Hepatocyte (in vitro differentiated cells): ENCODE results near the gene WDR48. TPM values are rescaled to one million over a fixed set of nuclear protein-coding genes. Genes with fewer than 3 reads are reported as not detected.

Experiments
- DNase-seq: peaks from one replicate; pipeline ENCODE4 v3.0.0-alpha.2; 2016; ENCODE audit warnings: low spot score
- H2AFZ ChIP-seq: fragments of 200-600 bp; sonication (generic); 2 replicates; pipeline ENCODE4 v1.6.0; 2016; ENCODE audit warnings: antibody characterized with exemption, mild to moderate bottlenecking
- H3K27ac ChIP-seq: fragments of 200-600 bp; sonication (generic); 2 replicates; pipeline ENCODE4 v1.5.1; 2016; ENCODE audit warnings: mild to moderate bottlenecking
- H3K27me3 ChIP-seq: fragments of 200-600 bp; sonication (generic); 2 replicates; pipeline ENCODE4 v1.6.1; 2016
- H3K36me3 ChIP-seq: fragments of 200-600 bp; sonication (generic); replicated peaks from 2 replicates; pipeline ENCODE4 v1.5.1; 2016; ENCODE audit warnings: low read depth; ENCODE audit not compliant: insufficient read depth
- H3K4me1 ChIP-seq: fragments of 200-600 bp; sonication (generic); 2 replicates; pipeline ENCODE4 v1.5.1; 2016; ENCODE audit warnings: mild to moderate bottlenecking, moderate library complexity; ENCODE audit not compliant: insufficient read depth
- H3K4me2 ChIP-seq: fragments of 200-600 bp; sonication (generic); 2 replicates; pipeline ENCODE4 v1.6.0; 2016
- H3K4me3 ChIP-seq: fragments of 200-600 bp; sonication (generic); 2 replicates; pipeline ENCODE4 v1.5.1; 2016; ENCODE audit warnings: mild to moderate bottlenecking
- H3K79me2 ChIP-seq: fragments of 200-600 bp; sonication (generic); 2 replicates; pipeline ENCODE4 v1.6.0; 2017; ENCODE audit warnings: mild to moderate bottlenecking
- H3K9me2 ChIP-seq: fragments of 200-600 bp; sonication (generic); replicated peaks from 2 replicates; pipeline ENCODE4 v1.6.0; 2017; ENCODE audit warnings: mild to moderate bottlenecking; ENCODE audit not compliant: insufficient read depth
- H3K9me3 ChIP-seq: fragments of 200-600 bp; sonication (generic); 2 replicates; pipeline ENCODE4 v1.5.1; 2016; ENCODE audit warnings: low read depth, mild to moderate bottlenecking
- H4K20me1 ChIP-seq: fragments of 200-600 bp; sonication (generic); 2 replicates; pipeline ENCODE4 v1.6.0; 2016; ENCODE audit warnings: mild to moderate bottlenecking; ENCODE audit not compliant: insufficient read depth, poor library complexity, severe bottlenecking
- CTCF ChIP-seq: fragments of 200-600 bp; sonication (generic); IDR thresholded peaks from 2 replicates; pipeline ENCODE4 v1.5.1; 2016; ENCODE audit warnings: antibody characterized with exemption, mild to moderate bottlenecking; ENCODE audit not compliant: poor library complexity
- EZH2 ChIP-seq: fragments of 200-600 bp; sonication (generic); IDR thresholded peaks from 2 replicates; pipeline ENCODE4 v1.6.1; 2016; ENCODE audit warnings: antibody characterized with exemption, mild to moderate bottlenecking, borderline replicate concordance
- EZH2phosphoT487 ChIP-seq: fragments of 200-600 bp; sonication (generic); IDR thresholded peaks from one replicate; pipeline ENCODE4 v1.6.1; 2018; ENCODE audit warnings: antibody characterized with exemption, mild to moderate bottlenecking, low read depth, moderate library complexity; ENCODE audit not compliant: unreplicated experiment, severe bottlenecking
- WGBS: methylation state at CpG from one replicate; pipeline ENCODE4 v1.1.6; 2016; ENCODE audit warnings: low lambda C conversion rate; ENCODE audit errors: missing lambda C conversion rate; 5-methylcytosine and 5-hydroxymethylcytosine counted together
- polyA plus RNA-seq: library from polyadenylated mRNA; unstranded; fragments of >200 nt; fragmentation: Nextera tagmentation; extraction: Ambion mirVana; gene quantifications from 2 replicates; pipeline ENCODE4 v1.2.1, GENCODE V29; 2016
- total RNA-seq: library from RNA; depleted of rRNA; stranded (reverse); fragments of >200 nt; gene quantifications from 2 replicates; pipeline ENCODE4 v1.2.3, GENCODE V29; 2014

WDR48 gene
- total and polyA plus RNA-seq, 2 experiments from 2014 or later: 25.0 to 34.7 TPM

GRCh38 chr3:39097716-39098472 is 46.1 kb downstream of the WDR48 start:
- Histone ChIP-seq H3K27me3 (no peaks in the 10 kb centered on the region), H3K9me3 (no peaks in the 10 kb centered on the region), H3K36me3 (no peaks in the 10 kb centered on the region), H3K4me1 (no peaks in the 10 kb centered on the region), H3K4me3 (no peak overlapping the region), H3K27ac (no peak overlapping the region), H3K79me2 (peaks cover 16% of the 10 kb centered on the region), H3K4me2 (no peak overlapping the region), H3K9me2 (no peaks in the 10 kb centered on the region), H4K20me1 (peaks cover 14% of the 10 kb centered on the region), H2AFZ (no peak overlapping the region)
- WGBS: 97% methylated on average over 8 of the region's 8 CpGs
- DNase-seq: no peak
- TF ChIP-seq EZH2phosphoT487 (no peak), CTCF (no peak), EZH2 (no peak)

- no peak overlapping the region for H2AFZ ChIP-seq
- no peaks in the 10 kb centered on the region for H3K9me3 ChIP-seq
- H3K79me2 ChIP-seq: peaks cover 23% of the 10 kb centered on the region
- 95% methylated on average over 8 of the region's 8 CpGs for WGBS
- no peak overlapping the region for H3K27ac ChIP-seq
- no peaks in the 10 kb centered on the region for H3K4me1 ChIP-seq
- H4K20me1 ChIP-seq: peaks cover 20% of the 10 kb centered on the region
- H3K27me3 ChIP-seq: no peaks in the 10 kb centered on the region
- TF ChIP-seq EZH2phosphoT487: no peak
- no peak for TF ChIP-seq CTCF
- TF ChIP-seq EZH2: no peak
- no peaks in the 10 kb centered on the region for H3K36me3 ChIP-seq
- DNase-seq: no peak
- no peak overlapping the region for H3K4me3 ChIP-seq
- H3K9me2 ChIP-seq: no peaks in the 10 kb centered on the region
- no peak overlapping the region for H3K4me2 ChIP-seq
Measured at GRCh38 chr3:39098473-39099000, 46.7 kb downstream of the WDR48 start.

- H3K27me3 ChIP-seq: no peaks in the 10 kb centered on the region
- no peaks in the 10 kb centered on the region for H3K4me1 ChIP-seq
- no peak overlapping the region for H3K4me2 ChIP-seq
- 95% methylated on average over 1 of the region's 1 CpG for WGBS
- no peak overlapping the region for H3K4me3 ChIP-seq
- H3K79me2 ChIP-seq: peaks cover 30% of the 10 kb centered on the region
- peaks cover 27% of the 10 kb centered on the region for H4K20me1 ChIP-seq
- no peaks in the 10 kb centered on the region for H3K36me3 ChIP-seq
- DNase-seq: no peak
- H3K9me2 ChIP-seq: no peaks in the 10 kb centered on the region
- no peak overlapping the region for H3K27ac ChIP-seq
- TF ChIP-seq EZH2: no peak
- TF ChIP-seq EZH2phosphoT487: no peak
- TF ChIP-seq CTCF: no peak
- no peaks in the 10 kb centered on the region for H3K9me3 ChIP-seq
- no peak overlapping the region for H2AFZ ChIP-seq
Measured at GRCh38 chr3:39099242-39099641, 47.4 kb downstream of the WDR48 start.
